ENCODE data around the gene C1QTNF2.

C1QTNF2 gene

DNA sequence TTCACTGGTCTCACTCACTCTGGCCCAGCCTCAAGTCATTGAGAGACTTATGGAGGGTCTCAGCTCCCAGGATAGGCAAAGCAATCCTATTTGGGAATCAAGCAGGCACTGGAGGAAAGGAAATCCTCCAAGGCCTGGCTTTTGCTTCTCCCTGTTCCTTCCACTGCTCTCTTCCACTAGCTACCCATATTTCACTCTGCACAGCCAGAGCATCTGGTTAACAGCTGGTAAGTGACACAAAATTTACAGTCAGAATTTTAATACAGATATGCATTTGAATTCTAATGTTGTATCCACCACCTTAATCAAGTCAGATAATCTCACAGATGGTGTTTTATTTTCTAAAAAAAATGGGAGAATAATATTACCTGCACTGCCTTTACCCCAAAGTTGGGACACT is 868 bp upstream of the C1QTNF2 start:
- DNase-seq = no peak

DNA sequence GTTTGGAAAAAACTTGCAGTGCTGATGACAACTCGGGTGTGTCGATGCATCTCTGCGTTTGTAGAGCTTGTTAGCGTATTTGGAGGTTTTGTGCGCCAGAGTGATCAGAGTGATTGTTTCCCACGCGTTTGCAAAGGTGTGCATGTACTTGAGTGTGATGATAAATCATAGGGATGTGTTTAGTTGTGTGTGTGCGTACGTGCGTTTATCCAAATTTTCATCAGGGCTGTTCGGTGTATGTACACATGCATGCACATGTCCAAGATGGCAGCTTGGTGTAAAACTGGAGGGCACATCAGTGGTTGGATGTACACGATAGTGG is 248 bp upstream of the C1QTNF2 start:
- no peak for DNase-seq

GRCh38 chr5:160367885-160368284 is 2.5 kb downstream of the C1QTNF2 start:
- DNase-seq = no peak

DNA sequence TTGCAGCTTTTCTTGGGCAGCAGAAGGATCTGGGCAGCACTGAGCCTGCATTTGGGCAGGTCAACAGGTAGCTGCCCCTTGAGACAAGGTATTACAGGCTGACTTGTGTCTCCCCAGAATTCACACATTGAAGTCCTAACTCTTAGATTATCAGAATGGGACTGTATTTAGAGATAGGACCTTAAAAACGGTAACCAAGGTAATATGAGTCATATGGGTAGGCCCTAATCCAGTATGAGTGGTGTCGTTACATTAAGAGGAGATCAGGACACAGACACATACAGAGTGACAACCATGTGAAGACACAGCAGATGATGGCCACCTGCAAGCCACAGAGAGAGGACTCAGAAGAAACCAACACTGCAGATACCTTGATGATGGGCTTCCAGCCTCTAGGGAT is 3.2 kb downstream of the C1QTNF2 start:
- DNase-seq = no peak

DNA sequence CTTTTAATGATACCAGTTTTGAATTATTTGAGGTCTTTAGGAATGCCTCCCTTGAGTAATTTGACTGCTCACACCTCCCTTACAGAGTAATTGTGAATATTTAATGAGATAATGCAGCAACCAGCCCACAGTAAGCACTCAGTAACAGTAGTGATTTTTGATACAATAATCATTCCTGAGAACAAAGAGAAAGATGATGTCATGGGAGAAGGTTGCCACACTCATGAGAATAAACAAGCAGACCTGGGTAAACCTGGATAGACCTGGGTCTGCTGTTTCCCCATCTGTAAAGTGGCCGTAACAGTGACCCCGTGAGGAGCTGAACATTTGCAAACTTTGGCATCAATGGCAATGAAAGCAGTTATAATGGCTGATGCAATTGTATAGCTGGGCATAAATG is 4.2 kb downstream of the C1QTNF2 start:
- DNase-seq = no peak

DNA sequence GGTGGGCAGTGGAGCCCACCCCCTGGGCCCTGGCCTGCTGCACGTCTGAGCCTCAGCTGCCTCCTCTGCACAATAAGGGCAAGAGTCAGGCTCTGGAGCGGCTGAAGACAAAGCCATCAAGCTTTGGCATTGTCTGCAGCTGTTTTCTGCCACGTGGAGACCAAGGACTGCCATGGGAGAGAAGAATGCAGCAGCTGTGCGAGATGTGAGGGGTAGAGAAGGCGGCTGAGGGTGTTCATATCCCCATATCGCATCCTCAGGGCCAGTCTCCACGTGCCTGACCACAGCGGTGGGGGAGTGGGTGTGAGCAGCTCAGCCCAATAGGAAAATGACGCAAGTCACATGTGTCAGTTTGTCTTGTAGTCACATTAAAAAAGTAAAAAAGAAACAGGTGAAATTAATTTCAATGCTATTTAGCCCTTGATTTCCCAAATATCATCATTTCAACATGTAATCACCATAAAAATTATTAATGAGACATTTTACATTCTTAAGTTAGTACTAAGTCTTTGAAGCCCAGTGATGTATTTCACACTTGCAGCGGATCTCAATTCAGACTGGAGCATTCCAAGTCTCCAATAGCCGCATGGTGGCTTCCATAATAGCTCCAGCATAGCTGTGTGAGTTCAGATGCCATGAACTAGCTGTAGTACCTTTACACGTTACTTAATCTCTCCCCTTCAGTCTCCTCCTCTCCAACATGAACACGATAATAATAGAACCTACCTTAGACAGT is 6.6 kb downstream of the C1QTNF2 start:
- DNase-seq = no peak

DNA sequence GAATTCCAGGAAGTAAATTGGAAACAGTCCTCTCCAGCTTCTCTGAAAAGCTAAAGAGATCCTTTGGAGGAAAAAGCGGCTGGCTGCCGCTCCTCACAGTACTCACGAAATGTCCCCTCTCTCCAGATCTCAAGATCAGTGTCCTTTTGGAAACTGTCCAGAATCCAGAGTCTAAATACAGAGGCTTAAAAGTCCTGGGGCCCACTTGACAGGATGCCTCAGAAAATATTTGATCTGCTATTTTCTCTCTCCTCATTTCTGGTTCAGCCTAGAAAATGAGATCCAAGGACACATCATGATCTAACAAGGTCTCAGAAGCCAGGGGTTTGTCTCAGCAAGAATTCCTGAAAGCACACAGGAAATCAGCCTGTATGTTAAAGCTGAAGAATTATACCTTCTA is 7.2 kb downstream of the C1QTNF2 start:
- no peak for DNase-seq

- no peak for DNase-seq
These were observed 8.7 kb downstream of the C1QTNF2 start for GRCh38 chr5:160361624-160362228.

GRCh38 chr5:160360310-160360709 is 10.1 kb downstream of the C1QTNF2 start:
- no peak for DNase-seq

- DNase-seq = no peak
These were observed 10.6 kb downstream of the C1QTNF2 start for GRCh38 chr5:160359816-160360215.

DNA sequence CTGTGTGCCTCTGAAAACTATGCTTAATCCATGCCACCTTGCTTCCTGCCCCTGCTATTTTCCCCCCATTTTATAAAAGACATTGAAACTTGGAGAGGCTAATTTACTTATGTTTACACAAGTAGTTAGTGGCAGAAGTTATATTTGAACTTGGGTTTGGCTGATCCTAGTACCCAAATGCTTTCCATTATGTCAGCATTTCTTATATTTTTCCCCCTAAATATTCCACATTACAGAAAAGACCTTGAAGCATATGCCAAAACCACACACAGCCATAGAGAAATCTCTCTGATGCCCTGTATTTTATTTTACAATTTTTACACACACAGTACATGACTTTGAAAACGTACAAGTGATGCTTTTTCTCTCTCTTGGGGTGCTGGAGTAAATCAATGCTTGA is 11.2 kb downstream of the C1QTNF2 start:
- DNase-seq = no peak

DNA sequence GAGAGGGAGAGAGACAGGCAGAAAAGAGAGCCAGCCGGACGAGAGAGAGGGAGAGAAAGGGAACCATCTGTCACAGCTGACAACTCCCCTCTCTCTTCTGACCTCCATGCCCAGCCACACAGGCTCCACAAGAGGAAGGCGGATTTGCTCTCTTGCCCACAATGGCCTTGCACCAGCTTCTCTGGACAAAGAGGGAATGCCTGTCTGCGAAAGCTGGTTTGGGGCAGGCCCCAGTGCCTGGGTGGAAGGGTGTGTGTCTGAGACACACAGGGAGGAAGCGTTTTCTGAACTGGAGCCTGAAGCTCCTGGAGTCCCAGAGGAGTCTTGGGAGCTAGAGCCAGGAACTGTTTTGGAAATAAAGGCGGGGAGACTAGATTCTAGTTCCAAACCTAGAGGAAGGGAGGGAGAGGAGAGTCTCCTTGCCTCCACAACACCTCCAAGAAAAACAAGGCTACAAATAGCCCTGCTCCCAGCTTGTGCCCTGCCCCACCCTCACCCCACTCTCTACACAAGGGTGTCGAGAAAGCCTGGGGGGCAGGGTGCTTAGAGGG is 12.5 kb downstream of the C1QTNF2 start:
- DNase-seq = no peak

GRCh38 chr5:160357394-160357793 is 13.0 kb downstream of the C1QTNF2 start:
- DNase-seq = no peak

DNA sequence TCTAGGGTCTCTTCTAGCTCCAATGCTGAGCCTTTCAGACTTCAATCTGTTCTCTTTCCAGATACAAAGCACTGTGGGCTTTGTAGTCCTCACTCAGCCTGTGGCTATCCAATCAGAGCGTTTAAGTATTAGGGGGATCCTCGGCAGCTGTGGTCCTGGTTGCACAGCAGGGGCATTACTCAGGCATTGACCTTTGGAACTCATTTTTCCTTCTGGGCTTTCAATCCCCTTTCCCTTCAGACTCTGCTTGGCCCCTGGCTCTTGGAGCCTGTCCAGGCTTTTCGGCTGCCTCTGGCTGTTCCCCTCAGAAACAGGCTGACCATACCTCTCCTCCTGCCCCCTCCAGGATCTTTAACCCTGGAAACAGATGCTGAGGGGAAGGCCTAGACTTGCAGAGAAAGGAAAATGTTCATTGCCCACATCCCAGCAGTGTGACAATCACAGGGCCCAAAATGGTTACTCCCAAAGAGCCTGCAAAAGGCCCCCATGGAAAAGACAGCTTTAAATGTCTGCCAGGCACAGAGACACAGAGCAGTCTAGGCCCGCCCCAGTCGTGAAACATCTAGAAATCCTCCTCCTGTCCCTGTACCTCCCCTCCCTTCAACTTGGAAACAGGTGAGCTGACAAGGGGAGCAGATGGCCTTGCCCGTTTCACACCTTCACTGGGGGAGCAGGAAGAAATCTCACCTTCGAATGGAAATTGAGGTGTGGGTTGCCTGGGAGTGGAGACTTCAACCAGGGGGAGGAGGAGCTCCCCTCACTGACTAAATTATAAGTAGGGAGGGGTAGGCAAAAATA is 13.7 kb downstream of the C1QTNF2 start:
- DNase-seq = no peak

GRCh38 chr5:160354666-160355065 is 15.8 kb downstream of the C1QTNF2 start:
- no peak for DNase-seq

DNA sequence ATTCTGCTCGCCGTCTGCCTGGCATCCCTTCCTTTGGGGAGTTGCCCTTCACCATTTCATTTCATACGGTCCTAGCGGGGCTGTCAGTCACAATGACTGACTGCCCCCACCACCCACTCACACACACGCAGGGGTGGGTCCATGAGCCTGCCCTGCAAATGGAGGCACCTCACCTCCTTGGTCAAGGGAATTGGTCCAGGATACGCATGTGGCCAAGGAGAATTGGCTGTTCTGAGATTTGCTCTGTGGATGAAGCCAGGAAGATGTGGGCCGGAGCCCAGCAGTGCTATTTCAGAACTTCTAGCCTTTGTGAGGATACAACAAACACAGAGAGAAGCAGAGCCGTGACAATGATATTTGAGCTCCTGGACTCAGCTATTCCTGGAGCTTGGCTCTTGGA is 17.0 kb downstream of the C1QTNF2 start:
- no peak for DNase-seq

GRCh38 chr5:160352308-160352707 is 18.1 kb downstream of the C1QTNF2 start:
- no peak for DNase-seq

DNA sequence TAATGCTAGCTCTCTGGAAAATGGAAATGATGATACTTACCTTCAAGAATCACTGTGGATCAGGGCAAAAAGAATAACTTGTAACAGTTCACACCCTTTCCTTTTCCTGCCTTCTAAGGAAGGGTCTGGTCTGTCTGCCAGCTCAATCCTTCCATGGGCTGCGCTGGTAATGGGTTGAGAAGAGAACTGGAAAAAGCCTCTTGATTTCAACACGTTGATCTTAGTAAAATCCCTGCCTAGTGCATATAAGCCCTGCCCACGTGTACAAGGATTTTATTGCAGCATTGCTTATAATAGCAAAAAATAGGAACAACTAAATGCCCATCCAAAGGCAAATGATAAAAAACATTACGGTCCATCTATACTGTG is 20.5 kb downstream of the C1QTNF2 start:
- no peak for DNase-seq

GRCh38 chr5:160349249-160349934 is 21.0 kb downstream of the C1QTNF2 start:
- DNase-seq = no peak

DNA sequence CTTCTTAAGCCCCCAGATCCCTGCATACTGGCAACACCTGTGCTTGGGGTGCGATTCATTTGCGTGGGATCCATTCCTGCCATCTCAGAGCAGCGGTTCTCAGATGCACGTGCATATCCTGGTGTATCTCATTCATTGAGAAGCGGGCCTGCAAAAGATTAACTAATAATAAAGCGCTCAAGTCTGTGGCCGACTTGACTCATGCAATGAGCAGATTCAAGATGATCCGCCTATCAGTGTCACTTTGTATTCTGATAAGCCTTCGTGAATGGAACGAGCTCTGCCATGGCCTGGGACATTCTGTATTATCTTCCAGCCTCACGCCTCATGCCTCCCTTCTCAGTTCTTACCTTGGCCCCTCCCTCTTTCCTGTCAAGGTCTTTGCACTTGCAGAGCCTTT is 22.3 kb downstream of the C1QTNF2 start:
- DNase-seq = no peak

- DNase-seq = no peak
These were observed 23.0 kb downstream of the C1QTNF2 start for GRCh38 chr5:160347448-160347847.

DNA sequence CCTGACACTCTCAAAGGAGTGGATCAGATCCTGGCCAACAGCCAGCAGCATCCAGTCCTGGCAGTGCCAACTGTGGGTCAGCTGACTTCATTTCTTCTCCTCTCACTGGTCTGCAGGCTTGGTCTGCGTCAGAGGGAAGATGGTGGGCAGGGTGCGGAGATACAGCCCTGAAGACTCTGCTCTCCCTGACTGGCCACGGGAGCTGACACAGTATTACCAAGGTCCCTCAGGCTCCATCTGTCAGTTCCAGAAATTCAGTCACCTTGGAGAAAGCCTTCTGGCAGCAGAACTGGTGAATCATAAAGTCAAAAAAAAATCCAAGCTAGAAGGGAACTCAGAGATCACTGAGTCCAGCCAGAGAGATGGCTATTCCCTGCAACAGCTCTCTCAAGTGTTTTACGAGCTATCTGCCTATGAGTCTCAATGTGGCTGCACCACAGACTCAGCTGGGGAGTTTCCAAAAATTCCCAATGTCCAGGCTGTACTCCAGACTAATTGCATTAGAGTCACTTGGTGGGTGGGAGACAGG is 27.9 kb downstream of the C1QTNF2 start:
- DNase-seq = no peak

GRCh38 chr5:160341309-160341870 is 29.0 kb downstream of the C1QTNF2 start:
- DNase-seq = no peak

All from CD4-positive, alpha-beta T cell treated with Interleukin-21 for 1 hour (primary cell).